NB4 (cell line): ENCODE data around the gene PIK3R3.
A peak's percentile ranks its signal among the peaks of the same experiment; 100 is the strongest.

Source experiments
- MAX ChIP-seq: IDR thresholded peaks from 2 replicates; pipeline ENCODE4 v1.6.1; 2011; ENCODE audit warnings: low read depth, low read length
- POLR2A ChIP-seq: IDR thresholded peaks from 2 replicates; pipeline ENCODE4 v1.6.1; 2011; ENCODE audit warnings: mild to moderate bottlenecking; ENCODE audit not compliant: insufficient read length; ENCODE audit errors: extremely low read depth
- TF ChIP-seq, protein P1 (sequence below): IDR thresholded peaks from one replicate; pipeline ENCODE4 v1.5.1; 2012; ENCODE audit warnings: low read depth, low read length

DNA sequence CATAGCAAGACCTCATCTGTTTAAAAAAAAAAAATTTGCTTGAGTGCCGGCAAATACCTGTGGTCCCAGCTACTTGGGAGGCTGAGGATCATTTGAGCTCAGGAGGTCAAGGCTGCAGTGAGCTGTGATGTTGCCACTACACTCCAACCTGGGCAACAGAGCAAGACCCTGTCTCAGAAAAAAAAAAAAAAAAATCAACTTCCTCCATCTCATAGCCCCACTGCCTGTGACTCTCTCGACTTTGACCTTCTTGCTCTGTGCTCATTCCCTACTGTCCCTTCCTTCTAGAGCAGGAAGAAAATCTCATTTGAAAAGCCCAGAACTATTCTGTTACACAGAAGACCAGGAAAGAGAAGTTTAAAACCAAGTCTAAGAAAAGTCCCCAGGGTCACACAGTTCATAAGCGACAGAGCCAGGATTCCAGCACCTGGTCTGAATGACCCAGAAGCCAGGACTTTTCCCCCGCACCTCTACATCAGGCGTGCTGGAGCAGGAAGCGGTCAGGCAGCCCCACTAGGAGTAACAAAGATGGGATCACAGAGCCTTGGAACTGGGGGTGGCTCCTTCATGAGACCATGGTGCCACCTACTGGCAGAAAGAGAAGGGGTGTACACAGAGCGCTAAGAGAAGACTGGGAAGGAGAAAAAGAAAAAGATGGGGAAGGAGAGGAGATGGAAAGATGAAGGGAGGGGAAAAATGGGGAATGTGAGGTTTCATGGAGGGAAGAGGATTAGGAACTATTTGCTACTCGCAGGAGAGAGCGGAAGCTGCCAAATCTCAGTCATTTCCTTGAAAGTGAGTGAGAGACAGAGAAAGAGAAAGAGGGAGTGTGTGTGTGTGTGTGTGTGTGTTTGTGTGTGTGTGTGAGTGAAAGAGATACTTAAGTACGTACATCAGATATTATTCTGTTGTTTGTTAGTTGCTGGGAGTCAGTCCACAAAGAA, 47.0 kb upstream of the PIK3R3 start:
- TF ChIP-seq, protein P1, sequence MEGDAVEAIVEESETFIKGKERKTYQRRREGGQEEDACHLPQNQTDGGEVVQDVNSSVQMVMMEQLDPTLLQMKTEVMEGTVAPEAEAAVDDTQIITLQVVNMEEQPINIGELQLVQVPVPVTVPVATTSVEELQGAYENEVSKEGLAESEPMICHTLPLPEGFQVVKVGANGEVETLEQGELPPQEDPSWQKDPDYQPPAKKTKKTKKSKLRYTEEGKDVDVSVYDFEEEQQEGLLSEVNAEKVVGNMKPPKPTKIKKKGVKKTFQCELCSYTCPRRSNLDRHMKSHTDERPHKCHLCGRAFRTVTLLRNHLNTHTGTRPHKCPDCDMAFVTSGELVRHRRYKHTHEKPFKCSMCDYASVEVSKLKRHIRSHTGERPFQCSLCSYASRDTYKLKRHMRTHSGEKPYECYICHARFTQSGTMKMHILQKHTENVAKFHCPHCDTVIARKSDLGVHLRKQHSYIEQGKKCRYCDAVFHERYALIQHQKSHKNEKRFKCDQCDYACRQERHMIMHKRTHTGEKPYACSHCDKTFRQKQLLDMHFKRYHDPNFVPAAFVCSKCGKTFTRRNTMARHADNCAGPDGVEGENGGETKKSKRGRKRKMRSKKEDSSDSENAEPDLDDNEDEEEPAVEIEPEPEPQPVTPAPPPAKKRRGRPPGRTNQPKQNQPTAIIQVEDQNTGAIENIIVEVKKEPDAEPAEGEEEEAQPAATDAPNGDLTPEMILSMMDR, result peak; percentile 89
- TF ChIP-seq POLR2A (no peak), MAX (no peak)
